ENCODE data around the gene COL15A1.

COL15A1 gene

DNA sequence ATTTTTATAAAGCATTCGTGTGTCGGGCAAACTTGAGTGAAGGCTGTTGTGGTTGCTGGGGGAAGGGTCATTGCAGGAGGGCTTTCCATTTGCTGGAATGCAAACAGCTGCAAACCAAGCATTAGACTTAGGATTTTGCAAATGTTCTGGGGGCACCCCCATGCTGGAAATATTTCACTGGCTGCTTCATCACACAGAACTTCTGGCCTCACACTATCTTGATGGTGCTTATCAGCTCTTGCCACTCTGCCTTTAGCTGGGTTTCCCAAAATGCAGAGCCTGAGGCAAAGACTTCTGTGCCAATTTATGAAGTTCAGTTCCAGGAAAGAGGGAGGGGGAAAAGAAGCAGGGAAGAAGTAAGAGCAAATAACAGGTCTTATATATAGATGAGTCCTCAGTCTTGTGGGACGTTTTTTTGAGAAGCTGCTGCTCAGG, 8.6 kb upstream of the COL15A1 start:
- no peak for DNase-seq (ENCODE audit: extremely low spot score)
- TF ChIP-seq ZNF384 (IDR thresholded peaks at IDR 0.05): no peak
- ChIA-PET POLR2A (no interaction called here), CTCF (interaction anchor here (0.6 kb wide), 1 partner anchor 80 kb away, joined by 3 read pairs; no protein-coding TSS in a partner anchor)

DNA sequence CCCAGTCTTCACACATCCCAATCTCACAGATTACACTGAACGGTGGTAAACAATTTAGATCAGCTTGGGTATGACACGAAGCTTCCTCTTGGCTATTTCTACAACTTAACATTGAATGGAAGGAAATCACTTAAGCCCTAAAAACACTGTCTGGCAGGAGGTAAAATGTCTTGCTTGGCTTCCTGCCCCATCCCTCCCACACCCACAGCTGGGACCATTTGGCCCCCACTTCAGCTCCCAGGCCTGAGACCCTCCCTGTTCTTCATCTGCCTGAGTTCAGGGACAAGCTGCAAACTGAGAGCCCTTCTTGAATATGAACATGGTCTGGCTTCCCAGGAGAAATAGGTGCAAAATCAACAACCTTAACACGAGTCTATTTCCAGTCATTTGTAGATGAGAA, 3.4 kb upstream of the COL15A1 start:
- ChIA-PET POLR2A (no interaction called here), CTCF (no interaction called here)
- TF ChIP-seq SP1 (IDR thresholded peaks at IDR 0.05): no peak
- TF ChIP-seq ARNT (IDR thresholded peaks at IDR 0.05): no peak
- no peak for TF ChIP-seq L3MBTL2 (conservative IDR thresholded peaks at IDR 0.05)
- no peak for TF ChIP-seq LEF1 (IDR thresholded peaks at IDR 0.05; ENCODE audit: borderline replicate concordance)
- TF ChIP-seq FOXK2 (IDR thresholded peaks at IDR 0.05): no peak
- TF ChIP-seq ZNF384 (IDR thresholded peaks at IDR 0.05): no peak
- TF ChIP-seq, protein P1, sequence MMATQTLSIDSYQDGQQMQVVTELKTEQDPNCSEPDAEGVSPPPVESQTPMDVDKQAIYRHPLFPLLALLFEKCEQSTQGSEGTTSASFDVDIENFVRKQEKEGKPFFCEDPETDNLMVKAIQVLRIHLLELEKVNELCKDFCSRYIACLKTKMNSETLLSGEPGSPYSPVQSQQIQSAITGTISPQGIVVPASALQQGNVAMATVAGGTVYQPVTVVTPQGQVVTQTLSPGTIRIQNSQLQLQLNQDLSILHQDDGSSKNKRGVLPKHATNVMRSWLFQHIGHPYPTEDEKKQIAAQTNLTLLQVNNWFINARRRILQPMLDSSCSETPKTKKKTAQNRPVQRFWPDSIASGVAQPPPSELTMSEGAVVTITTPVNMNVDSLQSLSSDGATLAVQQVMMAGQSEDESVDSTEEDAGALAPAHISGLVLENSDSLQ (IDR thresholded peaks at IDR 0.05): no peak
- TF ChIP-seq ELF4 (IDR thresholded peaks at IDR 0.05): no peak
- no peak for TF ChIP-seq TARDBP (IDR thresholded peaks at IDR 0.05)
- TF ChIP-seq HDGF (IDR thresholded peaks at IDR 0.05; ENCODE audit: borderline replicate concordance): no peak
- TF ChIP-seq SUZ12 (IDR thresholded peaks at IDR 0.05): no peak
- TF ChIP-seq BHLHE40 (IDR thresholded peaks at IDR 0.05; ENCODE audit: borderline replicate concordance): no peak
- TF ChIP-seq FOXA1 (IDR thresholded peaks at IDR 0.05): no peak
- no peak for TF ChIP-seq FOXM1 (IDR thresholded peaks at IDR 0.05; ENCODE audit: borderline replicate concordance)
- no peak for TF ChIP-seq CTBP1 (IDR thresholded peaks at IDR 0.05; ENCODE audit: borderline replicate concordance)
- TF ChIP-seq NFRKB (IDR thresholded peaks at IDR 0.05): no peak
- no peak for DNase-seq (ENCODE audit: extremely low spot score)

DNA sequence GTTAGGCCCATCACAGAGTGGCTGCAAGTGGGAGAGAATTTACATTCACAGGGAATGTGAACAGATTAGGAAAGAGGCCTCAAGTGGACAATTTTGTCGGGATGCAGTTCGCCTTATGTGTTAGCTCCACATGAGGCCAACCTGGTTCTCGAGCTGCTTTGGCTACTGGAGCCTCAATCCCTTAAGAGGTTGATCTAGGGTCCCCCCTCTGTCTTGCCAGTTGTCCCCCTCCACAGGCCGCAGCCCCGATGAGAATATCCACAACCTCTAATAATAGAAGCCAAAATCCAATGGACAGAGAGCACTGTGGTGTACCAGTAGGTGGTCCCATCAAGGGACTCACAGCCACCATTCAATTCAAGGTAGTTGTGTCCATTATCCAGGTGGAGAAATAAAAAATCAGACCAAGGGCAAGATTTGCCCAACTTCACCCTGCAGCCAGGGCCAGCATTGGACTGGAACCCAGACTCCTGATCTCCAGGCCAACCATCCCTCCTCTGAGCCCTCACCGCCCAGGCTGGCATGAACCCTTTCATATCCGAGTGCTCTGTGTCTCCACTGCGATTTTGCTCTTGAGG, 1.7 kb upstream of the COL15A1 start:
- TF ChIP-seq CTBP1 (IDR thresholded peaks at IDR 0.05; ENCODE audit: borderline replicate concordance) (no peak), FOXM1 (IDR thresholded peaks at IDR 0.05; ENCODE audit: borderline replicate concordance) (no peak), FOXK2 (IDR thresholded peaks at IDR 0.05) (no peak), ZNF384 (IDR thresholded peaks at IDR 0.05) (no peak), TARDBP (IDR thresholded peaks at IDR 0.05) (no peak), HDGF (IDR thresholded peaks at IDR 0.05; ENCODE audit: borderline replicate concordance) (no peak)
- ChIA-PET CTCF (no interaction called here), POLR2A (no interaction called here)
- no peak for DNase-seq (ENCODE audit: extremely low spot score)

DNA sequence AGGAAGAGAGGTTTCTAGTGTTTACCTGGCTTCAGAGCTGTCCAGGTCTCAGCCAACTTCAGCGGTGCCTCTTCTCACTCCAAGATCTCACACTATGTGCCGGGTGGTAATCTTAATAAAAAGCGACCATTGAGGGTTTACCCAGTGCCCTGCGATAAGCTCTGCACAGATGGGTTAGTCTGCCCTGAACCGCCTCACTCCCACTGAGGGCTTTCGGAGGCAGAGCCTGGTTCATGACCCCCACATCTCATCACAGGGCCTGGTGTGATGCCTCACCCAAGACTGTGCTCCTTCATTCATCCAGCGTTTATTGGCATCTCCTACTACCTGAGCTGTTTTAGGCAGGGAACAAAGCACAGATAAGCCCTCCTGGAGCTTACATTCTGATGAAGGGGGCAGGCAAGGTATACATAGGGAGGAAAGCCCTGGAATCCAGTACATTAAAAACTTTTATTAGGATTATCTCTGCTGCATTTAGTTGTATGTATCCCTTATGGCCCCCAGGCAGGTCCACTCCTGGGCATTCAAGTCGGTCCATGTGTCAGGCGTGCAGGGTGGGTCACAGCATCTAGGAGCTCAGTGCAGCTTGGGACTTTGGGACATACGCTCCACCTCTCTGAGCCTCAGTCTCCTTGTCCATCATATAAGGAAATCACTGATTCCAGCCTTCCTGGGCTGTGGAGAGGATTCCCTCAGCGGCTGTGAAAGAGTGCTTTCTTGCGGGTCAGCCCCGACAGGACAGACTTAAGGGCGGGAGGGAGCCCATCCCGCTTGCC, 613 bp upstream of the COL15A1 start:
- no peak for TF ChIP-seq FOXM1 (IDR thresholded peaks at IDR 0.05; ENCODE audit: borderline replicate concordance)
- TF ChIP-seq ELF4 (IDR thresholded peaks at IDR 0.05): no peak
- TF ChIP-seq NFRKB (IDR thresholded peaks at IDR 0.05): no peak
- no peak for TF ChIP-seq FOXA1 (IDR thresholded peaks at IDR 0.05)
- TF ChIP-seq L3MBTL2 (conservative IDR thresholded peaks at IDR 0.05): no peak
- TF ChIP-seq ARNT (IDR thresholded peaks at IDR 0.05): no peak
- TF ChIP-seq HDGF (IDR thresholded peaks at IDR 0.05; ENCODE audit: borderline replicate concordance): no peak
- no peak for TF ChIP-seq TARDBP (IDR thresholded peaks at IDR 0.05)
- TF ChIP-seq, protein P1 (IDR thresholded peaks at IDR 0.05): no peak
- no peak for TF ChIP-seq ZNF384 (IDR thresholded peaks at IDR 0.05)
- TF ChIP-seq SUZ12 (IDR thresholded peaks at IDR 0.05): no peak
- no peak for TF ChIP-seq BHLHE40 (IDR thresholded peaks at IDR 0.05; ENCODE audit: borderline replicate concordance)
- TF ChIP-seq SP1 (IDR thresholded peaks at IDR 0.05): no peak
- TF ChIP-seq CTBP1 (IDR thresholded peaks at IDR 0.05; ENCODE audit: borderline replicate concordance): no peak
- no peak for TF ChIP-seq FOXK2 (IDR thresholded peaks at IDR 0.05)
- ChIA-PET CTCF (interaction anchor here (1.4 kb wide), 1 partner anchor 16 kb away, joined by 6 read pairs; no protein-coding TSS in a partner anchor), POLR2A (interaction anchor here (0.7 kb wide), 1 partner anchor 14 kb away, joined by 3 read pairs; no protein-coding TSS in a partner anchor)
- DNase-seq (ENCODE audit: extremely low spot score): no peak

DNA sequence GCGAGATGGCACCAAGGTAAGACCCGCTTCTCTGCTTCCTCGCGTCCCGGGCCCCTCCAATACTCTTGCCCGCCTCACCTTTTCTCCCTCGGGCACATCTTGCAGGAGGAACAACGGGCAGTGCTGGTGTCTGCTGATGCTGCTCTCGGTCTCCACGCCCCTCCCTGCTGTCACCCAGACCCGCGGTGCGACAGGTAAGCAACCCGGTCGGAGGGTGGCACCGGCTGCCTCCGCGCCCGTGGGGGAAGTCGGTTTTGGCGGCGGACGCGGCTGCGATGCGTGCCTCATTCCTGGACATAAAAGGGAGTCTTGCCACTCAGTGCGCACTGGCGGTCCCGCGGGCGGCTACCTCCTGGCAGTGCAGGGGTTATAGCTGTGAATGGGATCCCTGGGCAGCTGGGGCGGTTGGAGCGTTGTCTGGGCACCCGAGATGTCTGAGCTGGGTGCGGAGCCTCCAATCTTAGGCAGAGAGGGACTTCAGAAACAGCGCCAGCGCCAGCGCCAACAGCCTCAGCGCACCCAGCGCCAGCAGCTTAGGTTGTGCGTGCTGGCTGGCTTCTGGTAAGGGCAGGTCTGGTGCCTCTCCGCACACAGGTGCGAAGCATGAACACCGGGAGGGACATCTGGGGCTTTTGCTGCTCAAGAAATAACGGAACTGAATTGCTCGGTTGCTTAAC, 488 bp downstream of the COL15A1 start:
- TF ChIP-seq SP1 (IDR thresholded peaks at IDR 0.05) (no peak), FOXM1 (IDR thresholded peaks at IDR 0.05; ENCODE audit: borderline replicate concordance) (no peak), ELF4 (IDR thresholded peaks at IDR 0.05) (no peak), FOXK2 (IDR thresholded peaks at IDR 0.05) (no peak), FOXA1 (IDR thresholded peaks at IDR 0.05) (no peak), L3MBTL2 (conservative IDR thresholded peaks at IDR 0.05) (no peak), ARNT (IDR thresholded peaks at IDR 0.05) (no peak), SUZ12 (IDR thresholded peaks at IDR 0.05) (no peak), LEF1 (IDR thresholded peaks at IDR 0.05; ENCODE audit: borderline replicate concordance) (no peak), BHLHE40 (IDR thresholded peaks at IDR 0.05; ENCODE audit: borderline replicate concordance) (no peak), HDGF (IDR thresholded peaks at IDR 0.05; ENCODE audit: borderline replicate concordance) (no peak), CTBP1 (IDR thresholded peaks at IDR 0.05; ENCODE audit: borderline replicate concordance) (no peak), NFRKB (IDR thresholded peaks at IDR 0.05) (no peak)
- TF ChIP-seq, protein P1 (IDR thresholded peaks at IDR 0.05): no peak
- ChIA-PET CTCF (interaction anchor here (0.5 to 1.4 kb wide), 2 partner anchors 15 to 55 kb away, joined by 3 to 6 read pairs; no protein-coding TSS in a partner anchor), POLR2A (no interaction called here)
- no peak for DNase-seq (ENCODE audit: extremely low spot score)
